Memory B cell (primary cell): ENCODE measurements around the gene KRTAP19-5.

Source experiments
- ATAC-seq: fragments of 150-1000 bp; cut with Tn5 transposase; 2 replicates; pipeline ENCODE4 v1.10.0; 2021; ENCODE audit warnings: low read depth, mild to moderate bottlenecking, moderate library complexity
- DNase-seq, 2 donors: peaks; one replicate each; pipeline ENCODE4 v3.0.0; 2022; ENCODE audit warnings: low spot score in 2 of 2
- H3K27ac Mint-ChIP-seq: one replicate; pipeline ENCODE4 v1.8.0; 2022; ENCODE audit warnings: mild to moderate bottlenecking, moderate library complexity, mixed read lengths
- H3K27me3 Mint-ChIP-seq: one replicate; pipeline ENCODE4 v1.8.0; 2022; ENCODE audit warnings: mixed read lengths
- H3K36me3 Mint-ChIP-seq: one replicate; pipeline ENCODE4 v1.8.0; 2022; ENCODE audit warnings: mild to moderate bottlenecking, mixed read lengths
- H3K4me1 Mint-ChIP-seq: one replicate; pipeline ENCODE4 v1.8.0; 2022; ENCODE audit warnings: mixed read lengths
- H3K4me3 Mint-ChIP-seq: one replicate; pipeline ENCODE4 v1.8.0; 2022; ENCODE audit warnings: mild to moderate bottlenecking, moderate library complexity, mixed read lengths
- H3K9me3 Mint-ChIP-seq: one replicate; pipeline ENCODE4 v1.8.0; 2022; ENCODE audit warnings: mixed read lengths

Gene KRTAP19-5

DNA sequence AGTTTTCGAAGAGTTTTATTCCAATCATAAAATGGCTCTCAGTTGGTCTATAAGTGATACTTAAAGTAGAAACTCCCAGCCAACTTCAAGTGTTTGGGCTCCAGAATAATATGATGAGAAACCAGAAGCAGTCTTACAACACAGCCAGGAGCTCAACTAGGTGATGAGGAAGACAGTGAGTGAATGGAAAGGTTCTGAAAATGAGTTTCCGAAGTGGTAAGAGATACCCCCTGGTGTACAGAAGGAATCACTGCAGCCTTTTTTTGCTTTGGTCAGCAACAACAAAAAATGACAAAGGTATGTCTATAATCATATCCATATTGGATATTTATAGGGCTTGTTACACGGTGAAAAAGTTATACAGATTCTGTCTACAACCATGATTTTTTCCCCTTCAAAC is 38.2 kb downstream of the KRTAP19-5 start:
- H3K4me3 Mint-ChIP-seq: no peak overlapping the region
- no peaks in the 10 kb centered on the region for H3K36me3 Mint-ChIP-seq
- no peak overlapping the region for H3K27ac Mint-ChIP-seq
- H3K4me1 Mint-ChIP-seq: no peaks in the 10 kb centered on the region
- DNase-seq (no peak), ATAC-seq (no peak)
- peaks cover 6% of the 10 kb centered on the region for H3K9me3 Mint-ChIP-seq
- H3K27me3 Mint-ChIP-seq: no peaks in the 10 kb centered on the region
